Lower lobe of right lung (tissue), 2 donors: ENCODE results near the gene CDT1. TPM values are rescaled to one million over a fixed set of nuclear protein-coding genes. Genes with fewer than 3 reads are reported as not detected.

ENCODE experiments used
- ATAC-seq, 2 donors: fragments of 200-7000 bp; cut with Tn5 transposase; one replicate each; pipeline ENCODE4 v1.9.1; 2020 to 2022; ENCODE audit warnings: mild to moderate bottlenecking in 2 of 2, moderate library complexity in 2 of 2
- DNase-seq: peaks from one replicate; pipeline ENCODE4 v3.0.0-alpha.2; 2020
- H3K27ac ChIP-seq: fragments of 200-600 bp; one replicate; pipeline ENCODE4 v1.8.0; 2022
- H3K27me3 ChIP-seq: fragments of 200-600 bp; one replicate; pipeline ENCODE4 v1.8.0; 2022; ENCODE audit warnings: low read depth
- H3K36me3 ChIP-seq: fragments of 200-600 bp; one replicate; pipeline ENCODE4 v1.8.0; 2022; ENCODE audit warnings: mild to moderate bottlenecking
- H3K4me1 ChIP-seq: fragments of 200-600 bp; one replicate; pipeline ENCODE4 v1.8.0; 2022
- H3K4me3 ChIP-seq: fragments of 200-600 bp; one replicate; pipeline ENCODE4 v1.8.0; 2022; ENCODE audit warnings: mild to moderate bottlenecking
- H3K9me3 ChIP-seq: fragments of 200-600 bp; one replicate; pipeline ENCODE4 v1.8.0; 2022
- CTCF ChIP-seq: fragments of 200-600 bp; IDR thresholded peaks from one replicate; pipeline ENCODE4 v1.8.0; 2022; ENCODE audit warnings: antibody characterized with exemption, mild to moderate bottlenecking
- intact Hi-C: fragments of 100-400 bp; cut with DNase I; formaldehyde crosslinking; loops from one replicate; pipeline ENCODE4 v1.11.0; 2022
- total RNA-seq: library from RNA; stranded (reverse); fragmentation: NEBNext Ultra II Directional; extraction: Animal tissue kit (Norgen Biotek cat#: 25700); gene quantifications from one replicate; pipeline ENCODE4 v1.2.1, GENCODE V29; 2021
- donor health status: DM: no; HTN: yes; CAD: no; lungs with severe emphysema.

Gene CDT1
- total RNA-seq, 1 donor from 2014 or later = 3.5 TPM

- no peaks in the 10 kb centered on the region for H3K27me3 ChIP-seq
- no peak overlapping the region for H3K27ac ChIP-seq
- TF ChIP-seq CTCF = no peak
- peaks cover 77% of the 10 kb centered on the region for H3K4me1 ChIP-seq
- no peak for ATAC-seq
- intact Hi-C loops = no loop called here
- H3K4me3 ChIP-seq = no peak overlapping the region
- no peaks in the 10 kb centered on the region for H3K9me3 ChIP-seq
- H3K36me3 ChIP-seq = peaks cover 7% of the 10 kb centered on the region
- no peak for DNase-seq
Measured at GRCh38 chr16:88778541-88779065, 25.0 kb upstream of the CDT1 start.

GRCh38 chr16:88779406-88780141 is 24.0 kb upstream of the CDT1 start:
- H3K4me1 ChIP-seq = peaks cover 74% of the 10 kb centered on the region
- intact Hi-C loops = no loop called here
- no peak for TF ChIP-seq CTCF
- H3K9me3 ChIP-seq = no peaks in the 10 kb centered on the region
- H3K27me3 ChIP-seq = no peaks in the 10 kb centered on the region
- H3K36me3 ChIP-seq = peaks cover 7% of the 10 kb centered on the region
- H3K27ac ChIP-seq = peak overlapping the region; percentile 94
- no peak for DNase-seq
- no peak for ATAC-seq
- H3K4me3 ChIP-seq = no peak overlapping the region

- ATAC-seq = no peak
Measured at GRCh38 chr16:88780142-88781062, 23.2 kb upstream of the CDT1 start.

DNA sequence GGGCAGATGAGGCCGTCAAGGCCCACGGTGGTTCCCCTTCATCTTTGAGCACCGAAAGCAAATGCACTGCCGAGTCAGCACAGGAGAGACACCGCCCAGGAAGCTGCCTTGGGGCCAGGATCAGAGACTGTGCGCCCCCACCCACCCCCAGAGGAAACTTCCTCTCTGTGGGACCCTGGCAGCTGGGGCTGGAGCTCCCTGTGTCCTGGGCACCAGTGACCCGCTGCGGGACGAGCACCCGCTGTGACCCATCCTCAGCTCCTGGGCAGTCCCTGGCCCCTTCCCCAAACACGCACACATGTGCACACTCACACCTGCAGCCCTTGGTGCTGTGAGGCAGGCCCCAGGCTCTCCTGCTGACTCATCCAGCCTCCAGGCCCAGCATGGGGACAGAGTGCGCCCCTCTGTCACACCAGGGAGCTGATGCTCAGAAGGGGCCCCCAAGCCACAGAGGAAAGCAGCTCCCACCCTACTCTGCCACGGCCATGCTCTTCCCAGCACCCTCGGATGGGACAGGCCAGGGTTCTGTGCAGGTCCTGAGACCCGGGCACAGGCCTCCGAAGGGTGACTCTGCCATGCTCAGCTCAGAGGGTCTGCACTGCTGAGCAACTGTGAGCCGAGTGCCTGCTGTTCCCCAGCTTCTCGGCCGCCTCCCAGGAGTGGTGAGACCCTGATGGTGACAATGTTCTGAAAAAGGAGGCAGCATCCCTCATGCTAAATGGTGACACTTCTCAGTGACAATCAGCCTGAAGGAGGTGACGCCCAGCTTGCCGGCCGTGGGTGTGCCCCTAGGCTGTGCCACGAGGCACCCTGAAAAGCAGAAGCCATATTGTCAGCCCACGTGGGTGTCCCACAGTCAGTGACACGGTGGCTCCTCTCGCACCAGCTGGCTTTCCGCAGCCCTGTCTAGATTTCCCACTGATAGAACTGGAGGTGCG is 22.2 kb upstream of the CDT1 start:
- ATAC-seq = peak in 1 of 2 donors; percentile 49
- Histone ChIP-seq H3K4me1 (peaks cover 70% of the 10 kb centered on the region), H3K9me3 (no peaks in the 10 kb centered on the region), H3K4me3 (peak overlapping the region; percentile 71), H3K36me3 (peaks cover 7% of the 10 kb centered on the region), H3K27ac (peak overlapping the region; percentile 94), H3K27me3 (no peaks in the 10 kb centered on the region)
- intact Hi-C loops = no loop called here
- TF ChIP-seq CTCF = no peak
- peak; percentile 85 for DNase-seq

More at GRCh38 chr16:88780142-88781062, 23.2 kb upstream of the CDT1 start:
- Histone ChIP-seq H3K9me3 (no peaks in the 10 kb centered on the region), H3K27me3 (no peaks in the 10 kb centered on the region), H3K4me3 (peak overlapping the region; percentile 71), H3K4me1 (peaks cover 68% of the 10 kb centered on the region), H3K27ac (peak overlapping the region; percentile 94), H3K36me3 (peaks cover 7% of the 10 kb centered on the region)
- DNase-seq = no peak
- TF ChIP-seq CTCF = no peak
- intact Hi-C loops = no loop called here
